Cardiac muscle cell (in vitro differentiated cells and primary cell): ENCODE results near the gene OR7G2. TPM values are rescaled to one million over a fixed set of nuclear protein-coding genes. Genes with fewer than 3 reads are reported as not detected.

Source experiments
- DNase-seq, 2 donors: peaks; one replicate each; pipeline versions ENCODE4 v3.0.0 to v3.0.0-alpha.2; 2010 to 2017; ENCODE audit warnings: low read depth in 1 of 2, low spot score in 1 of 2
- H3K27ac ChIP-seq: fragments of 200-600 bp; sonication (generic); 2 replicates; pipeline ENCODE4 v1.5.1; 2016
- H3K27me3 ChIP-seq: fragments of 200-600 bp; sonication (generic); 2 replicates; pipeline ENCODE4 v1.6.0; 2016; ENCODE audit warnings: control low read depth
- H3K36me3 ChIP-seq: fragments of 200-600 bp; sonication (generic); 2 replicates; pipeline ENCODE4 v1.5.1; 2016; ENCODE audit warnings: control low read depth
- H3K4me1 ChIP-seq: fragments of 200-600 bp; sonication (generic); 2 replicates; pipeline ENCODE4 v1.8.1; 2017; ENCODE audit warnings: low read depth, mild to moderate bottlenecking, mixed run types
- H3K4me3 ChIP-seq: fragments of 200-600 bp; sonication (generic); 2 replicates; pipeline ENCODE4 v1.5.1; 2016; ENCODE audit warnings: mild to moderate bottlenecking
- H3K9me3 ChIP-seq: fragments of 200-600 bp; sonication (generic); 2 replicates; pipeline ENCODE4 v1.5.1; 2017; ENCODE audit warnings: low read depth, mild to moderate bottlenecking, control low read depth
- CTCF ChIP-seq: IDR thresholded peaks from 2 replicates; pipeline ENCODE4 v1.5.1; 2012; ENCODE audit warnings: low read depth, mild to moderate bottlenecking, low read length
- polyA plus RNA-seq: library from polyadenylated mRNA; unstranded; fragments of >200 nt; fragmentation: Nextera tagmentation; extraction: Ambion mirVana; gene quantifications from 2 replicates; pipeline ENCODE4 v1.2.1, GENCODE V29; 2016
- total RNA-seq: library from RNA; depleted of rRNA; stranded (reverse); fragments of >200 nt; gene quantifications from 2 replicates; pipeline ENCODE4 v1.2.3, GENCODE V29; 2016

OR7G2 gene
- total and polyA plus RNA-seq, 2 experiments from 2014 or later, result not detected

DNA sequence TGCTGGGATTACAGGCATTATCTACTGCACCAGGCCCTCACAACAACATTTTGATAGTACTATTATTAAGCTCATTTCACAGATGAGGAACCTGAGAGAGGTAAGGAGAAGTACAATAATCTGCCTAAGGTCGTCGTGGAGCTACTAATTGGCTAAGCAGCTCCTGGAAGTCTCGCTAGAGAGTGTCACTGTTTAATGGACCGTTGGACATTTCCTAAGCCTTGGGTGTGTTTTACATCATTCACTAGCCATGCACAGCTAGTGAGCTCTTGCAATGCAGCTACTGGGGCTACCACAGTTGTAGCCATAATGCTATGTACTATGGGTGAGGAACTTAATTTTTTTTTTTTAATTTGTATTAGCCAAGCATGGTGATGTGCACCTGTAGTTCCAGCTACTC is 54.4 kb downstream of the OR7G2 start:
- no peak for TF ChIP-seq CTCF
- Histone ChIP-seq H3K27me3 (no peaks in the 10 kb centered on the region), H3K27ac (no peak overlapping the region), H3K4me3 (no peak overlapping the region), H3K9me3 (no peaks in the 10 kb centered on the region), H3K36me3 (no peaks in the 10 kb centered on the region), H3K4me1 (no peaks in the 10 kb centered on the region)
- no peak for DNase-seq

Other genes starting within 250 kb of the OR7G2 start
- not detected in 2 replicates for gene MUC16, start 97.1 kb downstream of the OR7G2 start, total RNA-seq
- gene MUC16, start 97.1 kb downstream of the OR7G2 start, polyA plus RNA-seq, result not detected in 2 replicates
- not detected in 2 replicates for gene OR1M1, start 20.4 kb downstream of the OR7G2 start, total RNA-seq
- gene OR1M1, start 20.4 kb downstream of the OR7G2 start, polyA plus RNA-seq, result not detected in 2 replicates
- not detected in 2 replicates for gene OR7G1, start 8.3 kb upstream of the OR7G2 start, total RNA-seq
- not detected in 2 replicates for gene OR7G1, start 8.3 kb upstream of the OR7G2 start, polyA plus RNA-seq
- not detected in 2 replicates for gene OR7G3, start 19.5 kb upstream of the OR7G2 start, total RNA-seq
- not detected in 2 replicates for gene OR7G3, start 19.5 kb upstream of the OR7G2 start, polyA plus RNA-seq
- 15.0 and 23.3 TPM in 2 replicates for gene ZNF317, start 32.9 kb upstream of the OR7G2 start, total RNA-seq
- 14.1 and 20.7 TPM in 2 replicates for gene ZNF317, start 32.9 kb upstream of the OR7G2 start, polyA plus RNA-seq
- 0.04 and 0.15 TPM in 2 replicates for gene OR7D2, start 71.5 kb upstream of the OR7G2 start, total RNA-seq
- 1.6 TPM in 1 of 2 replicates, not detected in the other for gene OR7D2, start 71.5 kb upstream of the OR7G2 start, polyA plus RNA-seq
- not detected in 2 replicates for gene OR7D4, start 112.1 kb upstream of the OR7G2 start, total RNA-seq
- not detected in 2 replicates for gene OR7D4, start 112.1 kb upstream of the OR7G2 start, polyA plus RNA-seq
- gene OR7E24, start 143.5 kb upstream of the OR7G2 start, total RNA-seq, result not detected in 2 replicates
- gene OR7E24, start 143.5 kb upstream of the OR7G2 start, polyA plus RNA-seq, result not detected in 2 replicates
- gene ZNF699, start 202.4 kb upstream of the OR7G2 start, total RNA-seq, result 17.1 and 20.9 TPM in 2 replicates
- 3.2 and 5.5 TPM in 2 replicates for gene ZNF699, start 202.4 kb upstream of the OR7G2 start, polyA plus RNA-seq
- gene ZNF559, start 216.7 kb upstream of the OR7G2 start, total RNA-seq, result 3.1 and 3.4 TPM in 2 replicates
- gene ZNF559, start 216.7 kb upstream of the OR7G2 start, polyA plus RNA-seq, result 5.1 and 7.4 TPM in 2 replicates